DOHH2 (cell line): ENCODE data around the gene PHF21A.

ENCODE experiments used
- EZH2phosphoT487 ChIP-seq: fragments of 200-600 bp; sonication (generic); IDR thresholded peaks from 2 replicates; pipeline ENCODE4 v1.6.1; 2017; ENCODE audit warnings: borderline replicate concordance, mild to moderate bottlenecking, antibody characterized with exemption, low read length, moderate library complexity, mixed read lengths
- TF ChIP-seq, protein P1 (sequence below): fragments of 200-600 bp; sonication (generic); IDR thresholded peaks from one replicate; pipeline ENCODE4 v1.5.1; 2014; ENCODE audit warnings: antibody characterized with exemption, mild to moderate bottlenecking, low read depth, low read length; ENCODE audit not compliant: poor library complexity, severe bottlenecking

- TF ChIP-seq, protein P1, sequence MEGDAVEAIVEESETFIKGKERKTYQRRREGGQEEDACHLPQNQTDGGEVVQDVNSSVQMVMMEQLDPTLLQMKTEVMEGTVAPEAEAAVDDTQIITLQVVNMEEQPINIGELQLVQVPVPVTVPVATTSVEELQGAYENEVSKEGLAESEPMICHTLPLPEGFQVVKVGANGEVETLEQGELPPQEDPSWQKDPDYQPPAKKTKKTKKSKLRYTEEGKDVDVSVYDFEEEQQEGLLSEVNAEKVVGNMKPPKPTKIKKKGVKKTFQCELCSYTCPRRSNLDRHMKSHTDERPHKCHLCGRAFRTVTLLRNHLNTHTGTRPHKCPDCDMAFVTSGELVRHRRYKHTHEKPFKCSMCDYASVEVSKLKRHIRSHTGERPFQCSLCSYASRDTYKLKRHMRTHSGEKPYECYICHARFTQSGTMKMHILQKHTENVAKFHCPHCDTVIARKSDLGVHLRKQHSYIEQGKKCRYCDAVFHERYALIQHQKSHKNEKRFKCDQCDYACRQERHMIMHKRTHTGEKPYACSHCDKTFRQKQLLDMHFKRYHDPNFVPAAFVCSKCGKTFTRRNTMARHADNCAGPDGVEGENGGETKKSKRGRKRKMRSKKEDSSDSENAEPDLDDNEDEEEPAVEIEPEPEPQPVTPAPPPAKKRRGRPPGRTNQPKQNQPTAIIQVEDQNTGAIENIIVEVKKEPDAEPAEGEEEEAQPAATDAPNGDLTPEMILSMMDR = no peak
- no peak for TF ChIP-seq EZH2phosphoT487
Observed at GRCh38 chr11:45935349-45936064, 185.7 kb downstream of the PHF21A start.
